GM19193 (cell line): ENCODE data around the gene CHRNA3.

Experiments
- POLR2A ChIP-seq: IDR thresholded peaks from 4 replicates; pipeline ENCODE4 v1.6.1; 2011; ENCODE audit not compliant: insufficient read depth, insufficient read length; ENCODE audit errors: extremely low read depth

The CHRNA3 gene

GRCh38 chr15:78640527-78641101 is 19.8 kb upstream of the CHRNA3 start:
- no peak for TF ChIP-seq POLR2A

- TF ChIP-seq POLR2A: no peak
These were observed 18.0 kb upstream of the CHRNA3 start for GRCh38 chr15:78638658-78639314.

GRCh38 chr15:78637776-78638435 is 17.1 kb upstream of the CHRNA3 start:
- TF ChIP-seq POLR2A: no peak

GRCh38 chr15:78636378-78636859 is 15.6 kb upstream of the CHRNA3 start:
- no peak for TF ChIP-seq POLR2A

GRCh38 chr15:78635346-78635745 is 14.6 kb upstream of the CHRNA3 start:
- TF ChIP-seq POLR2A: no peak

DNA sequence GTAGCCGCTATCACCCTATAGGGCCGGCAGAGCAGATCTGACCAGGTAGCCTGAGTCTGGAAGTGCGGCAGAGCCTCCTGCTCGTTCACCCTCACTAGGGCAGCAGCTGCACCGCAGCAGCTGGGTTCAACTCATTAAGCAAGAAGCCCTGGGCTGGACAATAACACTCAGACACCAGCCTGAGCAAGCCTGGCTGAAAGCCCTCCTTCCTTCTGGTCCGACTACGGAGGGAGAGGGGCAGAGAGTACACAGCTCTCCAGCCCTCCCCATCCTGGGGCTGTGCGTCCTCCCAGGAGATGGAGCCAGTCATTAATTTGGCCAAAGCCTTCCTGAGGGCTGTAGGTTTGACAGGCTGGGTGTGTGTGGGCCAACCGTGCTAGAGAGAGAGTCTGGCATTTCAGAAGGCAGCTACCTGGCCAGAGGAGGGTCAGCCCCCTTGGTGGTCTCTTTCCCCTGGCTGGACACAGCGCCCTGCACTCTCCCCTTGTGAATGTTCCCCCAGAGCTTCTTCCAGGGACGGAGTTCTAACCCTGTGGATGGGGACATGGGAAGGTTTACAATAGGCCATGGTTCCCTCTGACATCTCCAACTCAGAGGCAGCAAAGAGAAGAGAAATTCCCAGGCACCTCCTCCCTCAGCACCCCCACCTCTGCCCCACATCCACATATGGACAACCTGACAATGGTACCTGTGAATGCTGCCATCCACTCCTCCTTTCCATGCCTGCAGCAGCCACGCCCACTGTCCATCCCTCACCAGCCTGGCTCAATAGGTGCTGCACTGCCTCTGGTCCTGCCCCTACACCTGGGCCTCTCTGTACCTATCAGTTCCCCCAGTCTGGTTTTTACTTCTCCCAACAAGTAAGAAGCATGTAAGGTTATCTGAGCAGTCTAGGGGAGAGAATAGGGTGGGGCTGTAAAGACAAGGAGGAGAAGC is 13.7 kb upstream of the CHRNA3 start:
- no peak for TF ChIP-seq POLR2A

GRCh38 chr15:78633348-78633747 is 12.6 kb upstream of the CHRNA3 start:
- no peak for TF ChIP-seq POLR2A

DNA sequence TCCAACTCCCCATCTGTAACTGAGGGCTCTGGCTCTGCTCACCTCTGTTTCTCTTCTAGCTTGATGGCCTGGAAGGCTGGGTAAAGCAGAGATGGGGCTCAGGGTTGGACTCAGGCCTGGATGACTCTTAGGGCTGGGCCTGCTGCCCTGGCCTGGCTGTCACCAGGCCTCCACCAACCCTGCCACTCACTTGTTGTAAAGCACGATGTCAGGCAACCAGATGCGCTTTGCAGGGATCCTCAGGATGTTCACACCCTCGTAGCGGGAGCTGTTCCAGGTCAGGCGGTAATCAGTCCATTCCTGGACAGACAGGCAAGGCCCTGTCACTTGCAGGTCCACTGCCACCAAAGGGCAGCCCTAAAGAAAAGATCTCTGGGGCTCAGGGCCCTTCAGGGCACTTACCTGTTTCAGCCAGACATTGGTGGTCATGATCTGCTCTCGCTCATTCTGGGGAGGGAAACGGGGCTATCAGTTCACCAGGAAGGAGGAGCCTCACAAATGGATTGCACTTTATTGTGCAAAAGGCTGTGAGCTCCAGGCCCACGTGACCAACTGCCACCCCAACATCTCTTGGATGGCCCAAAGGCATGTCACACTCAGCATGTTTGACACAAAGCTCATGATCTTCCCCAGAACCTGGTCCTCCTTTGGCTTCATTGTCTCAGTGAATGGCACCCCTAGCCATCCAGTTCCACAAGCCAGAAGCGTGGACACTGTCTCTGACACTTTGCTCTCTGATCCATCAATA is 10.3 kb upstream of the CHRNA3 start:
- TF ChIP-seq POLR2A: no peak

DNA sequence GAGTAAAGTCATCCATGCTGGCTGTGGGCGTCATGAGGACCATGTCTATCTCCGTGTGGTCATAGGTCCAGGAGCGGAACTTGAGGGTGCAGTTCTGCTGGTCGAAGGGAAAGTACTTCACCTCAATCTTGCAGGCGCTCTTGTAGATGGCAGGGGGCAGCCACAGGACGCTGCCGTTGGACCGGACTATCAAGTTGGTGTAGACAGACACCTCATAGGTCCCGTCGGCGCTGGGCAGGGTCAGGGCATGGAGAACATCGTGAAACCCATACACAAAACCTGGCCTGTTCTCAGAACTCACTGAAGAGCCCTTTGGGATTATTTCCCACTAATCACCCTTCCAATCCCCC is 8.9 kb upstream of the CHRNA3 start:
- no peak for TF ChIP-seq POLR2A

DNA sequence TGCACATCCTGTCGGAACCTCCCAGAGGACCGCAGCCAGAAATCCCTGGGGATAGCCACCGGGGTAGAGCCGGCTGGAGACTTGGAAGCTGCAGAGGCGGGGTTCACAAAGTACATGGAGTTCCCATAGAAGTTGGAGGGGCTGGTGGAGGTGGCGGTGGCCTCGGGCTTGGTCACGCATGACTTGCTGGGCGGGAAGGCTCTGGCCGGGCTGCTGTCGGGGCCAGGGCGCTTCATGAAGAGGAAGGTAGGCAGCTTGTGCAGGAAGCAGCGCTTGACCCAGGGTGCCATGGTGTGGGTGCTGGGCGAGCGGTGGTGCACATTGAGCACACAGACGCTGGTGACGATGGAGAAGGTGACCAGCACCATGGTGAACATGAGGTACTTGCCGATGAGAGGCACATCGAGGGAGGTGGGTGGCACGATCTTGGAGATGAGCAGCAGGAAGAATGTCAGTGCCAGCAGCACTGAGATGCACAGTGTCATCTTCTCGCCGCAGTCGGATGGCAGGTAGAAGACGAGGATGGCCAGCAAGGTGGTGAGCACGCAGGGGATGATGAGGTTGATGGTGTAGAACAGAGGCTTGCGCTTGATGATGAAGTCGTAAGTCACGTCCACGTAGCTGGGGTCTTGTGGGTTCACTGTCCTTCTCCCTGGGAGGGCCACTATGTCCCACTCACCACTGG is 8.4 kb upstream of the CHRNA3 start:
- no peak for TF ChIP-seq POLR2A

DNA sequence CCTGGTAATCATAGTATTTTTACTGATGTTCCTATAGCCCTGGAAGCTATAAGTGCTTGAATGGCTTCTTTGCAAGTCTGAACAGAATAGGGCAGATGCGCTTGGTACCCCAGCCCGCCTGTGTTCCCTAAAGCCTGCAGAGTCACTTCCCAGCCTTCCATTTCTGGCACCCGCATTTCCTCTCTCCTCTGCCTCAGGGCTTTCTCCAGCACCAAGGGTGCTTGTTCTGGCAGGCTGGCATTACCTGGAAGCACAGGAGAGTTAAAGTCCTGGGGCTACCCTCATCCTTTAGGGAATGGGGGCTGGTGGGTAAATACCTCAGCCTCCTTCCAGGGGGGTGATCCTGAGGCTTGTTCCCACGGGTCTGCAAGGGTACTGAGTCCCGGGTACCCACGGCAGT is 7.4 kb upstream of the CHRNA3 start:
- TF ChIP-seq POLR2A: no peak

GRCh38 chr15:78627348-78627747 is 6.6 kb upstream of the CHRNA3 start:
- TF ChIP-seq POLR2A: no peak

DNA sequence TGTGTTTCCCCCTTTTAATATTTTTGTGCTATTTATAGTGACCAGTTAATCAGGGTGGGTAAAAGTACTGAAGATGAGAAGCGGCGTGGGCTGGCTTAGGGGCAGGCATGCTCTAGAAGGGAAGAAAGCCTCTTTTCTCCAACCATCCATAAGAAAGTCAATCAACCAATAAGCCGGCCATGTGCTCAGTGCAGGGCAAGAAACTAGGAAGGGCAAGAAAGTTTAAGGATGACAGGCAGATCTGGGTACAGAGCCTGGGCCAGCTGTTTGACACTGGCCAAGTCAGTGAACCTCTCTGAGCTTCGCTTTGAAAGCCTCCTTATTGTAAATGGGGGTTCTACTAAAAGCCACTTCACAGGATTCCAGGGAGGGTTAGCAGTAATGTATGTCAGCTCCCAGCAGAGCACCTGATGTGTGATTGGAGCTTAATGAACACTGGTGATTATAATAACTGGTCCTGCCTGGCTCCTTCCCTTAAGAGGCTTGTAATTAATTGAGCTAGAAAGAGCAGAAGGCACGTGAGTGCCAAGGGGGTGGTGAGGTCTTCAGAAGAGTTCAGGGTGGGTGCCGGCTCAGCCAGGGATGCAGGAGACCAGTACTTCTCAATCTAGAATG is 5.7 kb upstream of the CHRNA3 start:
- no peak for TF ChIP-seq POLR2A

GRCh38 chr15:78625606-78626280 is 4.9 kb upstream of the CHRNA3 start:
- no peak for TF ChIP-seq POLR2A
